GM21528 (cell line): ENCODE data around the gene MCM10.

ENCODE experiments used
- ATAC-seq: cut with Tn5 transposase; IDR thresholded peaks from one replicate; pipeline ENCODE4 v1.9.1; 2021; ENCODE audit warnings: mild to moderate bottlenecking, moderate library complexity; ENCODE audit not compliant: unreplicated experiment, low FRiP score

MCM10 gene

DNA sequence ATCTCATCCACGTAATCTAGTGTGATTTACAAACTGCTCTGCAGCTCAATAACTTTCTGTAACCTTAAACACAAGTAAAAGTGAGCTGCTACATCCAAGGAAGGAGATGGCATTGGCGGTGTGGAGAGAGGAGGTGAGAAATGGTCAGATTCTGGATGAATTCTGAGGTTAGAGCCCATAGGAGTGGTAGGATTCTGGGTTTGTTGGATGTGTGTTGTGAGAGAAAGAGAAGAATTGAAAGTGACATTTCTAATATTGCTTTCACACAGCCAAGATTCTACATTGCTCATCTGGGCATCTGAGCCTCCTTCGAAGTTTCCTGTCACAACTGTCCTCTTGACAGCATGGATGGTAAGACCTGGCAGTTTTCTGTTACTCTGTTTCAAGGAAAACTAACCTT, 2.5 kb downstream of the MCM10 start:
- ATAC-seq = no peak

DNA sequence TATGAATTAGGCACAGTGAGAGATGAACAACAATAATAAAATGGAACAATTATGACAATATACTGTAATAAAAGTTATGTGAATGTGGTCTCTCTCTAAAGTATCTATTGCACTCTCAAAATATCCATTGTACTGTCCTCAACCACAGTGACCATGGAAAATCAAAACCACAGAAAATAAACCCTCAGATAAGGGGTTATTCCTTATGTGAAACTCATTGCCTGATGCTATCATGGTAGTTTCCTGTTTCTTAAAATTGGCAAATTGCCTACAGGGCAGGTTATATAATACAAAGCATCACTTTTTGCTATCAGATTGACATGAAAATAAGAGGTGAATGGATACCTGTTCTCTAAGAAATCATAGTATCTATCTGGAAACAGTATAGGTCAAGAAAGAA, 3.8 kb downstream of the MCM10 start:
- ATAC-seq = no peak

DNA sequence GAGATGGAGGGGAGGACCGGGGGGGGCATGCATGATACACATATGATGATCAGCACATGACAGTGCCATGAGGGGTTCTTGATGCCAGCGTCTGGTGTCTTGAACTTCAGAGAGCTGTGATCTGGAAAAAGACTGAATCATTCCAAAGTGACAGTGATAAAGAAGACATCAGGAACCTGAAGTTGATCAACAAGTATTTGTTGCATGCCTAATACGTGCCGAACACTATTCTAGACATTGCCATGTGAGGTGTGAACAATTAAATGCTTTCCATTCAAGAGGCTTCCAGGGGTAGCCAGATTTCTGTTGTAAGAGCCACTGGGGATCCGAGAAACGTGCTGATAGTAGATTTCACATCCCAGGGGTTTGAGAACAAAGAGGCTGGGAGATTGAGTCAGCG, 6.2 kb downstream of the MCM10 start:
- ATAC-seq = no peak

DNA sequence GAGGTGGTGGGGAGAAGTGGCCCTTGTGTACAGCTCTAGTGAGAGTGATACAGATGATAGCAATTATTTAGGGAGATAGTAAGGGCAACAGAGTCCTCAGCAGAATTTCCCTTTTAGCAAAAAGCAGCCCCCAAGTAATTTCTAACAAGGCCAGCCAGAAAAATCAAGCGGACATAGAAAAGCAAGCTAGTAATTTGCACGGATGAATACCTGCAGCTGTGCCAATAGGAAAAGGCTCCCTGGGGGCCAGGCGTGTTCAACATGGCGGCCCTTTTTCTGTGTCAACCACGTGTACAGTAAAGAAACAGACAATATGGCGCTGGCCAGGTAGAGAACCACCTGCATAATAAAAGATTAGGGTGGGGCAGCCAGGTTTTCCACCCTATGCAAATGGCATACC, 7.4 kb downstream of the MCM10 start:
- ATAC-seq = no peak

DNA sequence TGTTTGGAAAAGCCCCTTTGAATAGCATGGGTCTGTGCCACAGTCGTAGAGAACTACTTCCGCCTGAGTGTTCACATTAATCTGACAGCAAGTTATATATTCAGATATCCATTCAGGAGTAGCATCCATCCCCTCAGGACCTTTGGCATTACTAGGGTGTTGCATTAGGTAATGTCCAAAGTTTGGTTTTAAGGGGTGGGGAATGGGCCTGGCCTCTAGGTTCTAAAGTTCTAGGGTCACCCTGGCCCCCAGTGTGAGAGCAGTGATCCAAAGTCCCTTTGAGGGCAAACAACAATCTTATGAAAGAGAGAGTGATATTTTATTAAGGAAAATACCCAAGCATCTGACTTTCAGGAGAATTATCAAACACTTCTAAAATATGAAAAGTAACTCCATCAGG, 12.3 kb downstream of the MCM10 start:
- ATAC-seq = no peak

DNA sequence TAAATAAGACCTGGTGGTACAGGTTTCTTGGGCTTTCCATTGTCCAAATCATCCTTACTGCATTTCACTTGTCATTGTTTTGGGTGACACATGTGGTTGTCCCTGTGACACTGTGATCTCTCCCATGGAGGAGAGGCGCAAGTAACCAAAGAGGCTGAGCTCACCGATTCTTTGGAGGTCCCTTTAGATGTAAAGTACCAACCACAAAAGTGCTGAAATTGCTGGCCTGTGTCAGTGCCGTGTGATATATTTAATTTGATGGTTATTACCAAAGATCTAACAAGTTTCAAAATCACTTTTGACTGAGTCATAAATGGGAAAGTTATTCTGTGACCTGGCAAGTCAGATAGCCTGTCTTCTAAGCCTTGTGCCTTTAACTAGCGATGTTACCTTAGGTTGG, 19.4 kb downstream of the MCM10 start:
- ATAC-seq = no peak

DNA sequence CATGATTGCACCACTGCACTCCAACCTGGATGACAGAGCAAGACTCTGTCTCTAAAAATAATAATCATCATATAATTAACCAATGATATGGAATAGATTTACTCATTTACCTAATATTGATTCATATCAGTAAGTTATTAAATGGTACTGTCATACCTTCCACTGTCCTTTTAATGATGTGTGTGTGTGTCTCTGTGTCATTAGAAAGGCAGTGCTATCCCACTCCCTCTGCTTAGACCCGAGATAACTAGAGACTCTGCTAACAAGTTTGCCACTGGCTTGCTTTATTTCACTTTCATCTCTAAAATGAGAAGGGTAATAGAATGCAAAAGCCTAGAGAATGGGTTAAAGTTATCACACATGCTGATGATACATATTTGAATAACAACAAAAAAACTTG, 21.1 kb downstream of the MCM10 start:
- ATAC-seq = no peak

DNA sequence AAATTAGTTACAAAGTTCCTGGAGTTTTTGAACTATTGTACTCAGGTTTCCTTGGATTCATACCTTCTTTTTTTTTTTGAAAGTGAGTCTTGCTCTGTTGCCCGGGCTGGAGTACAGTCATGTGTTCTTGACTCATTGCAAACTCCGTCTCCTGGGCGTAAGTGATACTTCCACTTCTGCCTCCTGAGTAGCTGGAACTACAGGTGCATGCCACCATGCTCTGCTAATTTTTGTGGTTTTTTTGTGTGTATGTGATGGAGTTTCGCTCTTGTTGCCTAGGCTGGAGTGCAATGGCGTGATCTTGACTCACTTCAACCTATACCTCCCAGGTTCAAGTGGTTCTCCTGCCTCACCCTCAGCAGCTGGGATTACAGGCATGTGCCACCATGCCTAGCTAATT, 22.3 kb downstream of the MCM10 start:
- no peak for ATAC-seq

DNA sequence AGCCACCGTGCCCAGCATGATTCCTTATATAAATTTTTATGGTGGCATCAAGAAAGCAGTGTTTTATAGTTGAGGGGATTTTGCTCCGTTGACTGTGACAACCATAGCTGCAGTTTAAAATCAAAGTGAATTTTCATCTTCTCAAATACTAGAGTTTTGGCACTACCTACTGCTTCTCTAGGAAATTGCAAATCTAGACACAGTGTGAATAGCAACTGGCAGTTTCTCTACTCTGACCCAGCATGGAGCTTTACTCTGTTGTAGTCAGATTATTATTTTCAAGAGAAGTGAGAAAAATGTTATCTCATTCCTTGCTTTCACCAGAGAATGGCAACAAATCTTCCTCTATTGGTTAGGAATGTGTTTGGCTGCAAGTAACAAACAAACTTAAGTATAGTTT, 22.9 kb downstream of the MCM10 start:
- ATAC-seq = no peak

DNA sequence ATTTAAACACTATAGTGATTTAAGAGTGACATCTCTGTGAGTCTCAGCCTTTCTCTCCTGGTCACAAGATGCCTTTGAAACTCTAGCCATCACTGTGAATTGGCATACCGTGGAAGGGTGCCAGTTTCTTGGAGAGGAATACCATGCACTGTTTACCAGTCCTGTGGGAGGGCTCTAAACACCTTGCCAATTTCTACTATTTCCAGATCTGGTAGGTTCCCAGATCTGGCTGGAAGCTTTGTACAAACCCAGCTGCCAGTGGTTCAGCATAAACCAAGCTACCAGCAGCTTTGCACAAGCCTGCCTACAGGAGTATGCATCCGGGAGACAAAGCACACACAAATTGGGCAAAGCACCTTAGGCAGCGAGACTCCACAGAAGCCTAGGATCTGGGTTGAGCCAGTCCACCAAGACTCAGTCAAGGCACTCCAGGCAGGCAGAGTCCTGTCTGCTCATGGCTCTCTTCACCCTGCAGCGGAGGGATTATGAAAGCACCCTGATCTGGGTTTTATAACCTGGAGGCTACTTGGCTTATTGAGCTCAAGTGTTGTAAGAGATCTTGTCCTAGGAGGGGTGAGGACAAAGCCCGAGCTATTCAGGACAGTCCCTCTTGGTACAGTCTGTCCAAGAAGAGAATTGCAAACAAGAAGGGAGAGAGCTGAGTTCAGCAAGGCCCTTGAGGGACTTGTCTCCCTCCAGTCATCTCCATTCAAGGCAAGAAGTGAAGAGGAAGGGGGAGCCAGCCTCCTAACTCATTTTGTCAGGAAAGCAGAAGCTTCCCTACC, 23.6 kb downstream of the MCM10 start:
- ATAC-seq = no peak

DNA sequence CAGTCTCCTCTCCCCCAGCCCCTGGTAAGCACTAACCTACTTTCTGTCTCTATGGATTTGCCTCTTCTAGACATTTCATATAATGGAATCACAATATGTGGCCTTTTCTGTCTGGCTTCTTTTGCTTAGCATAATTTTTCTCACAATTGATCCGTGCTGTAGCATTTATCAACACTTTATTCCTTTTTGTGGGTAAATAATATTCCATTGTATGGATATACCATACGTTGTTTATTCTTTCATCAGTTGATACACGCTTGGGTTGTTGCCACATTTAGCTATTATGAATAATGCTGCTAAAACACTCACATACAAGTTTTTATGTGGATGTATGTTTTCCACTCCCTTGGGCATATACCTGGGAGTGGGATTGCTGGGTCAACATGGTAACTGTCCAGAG, 25.8 kb downstream of the MCM10 start:
- no peak for ATAC-seq

DNA sequence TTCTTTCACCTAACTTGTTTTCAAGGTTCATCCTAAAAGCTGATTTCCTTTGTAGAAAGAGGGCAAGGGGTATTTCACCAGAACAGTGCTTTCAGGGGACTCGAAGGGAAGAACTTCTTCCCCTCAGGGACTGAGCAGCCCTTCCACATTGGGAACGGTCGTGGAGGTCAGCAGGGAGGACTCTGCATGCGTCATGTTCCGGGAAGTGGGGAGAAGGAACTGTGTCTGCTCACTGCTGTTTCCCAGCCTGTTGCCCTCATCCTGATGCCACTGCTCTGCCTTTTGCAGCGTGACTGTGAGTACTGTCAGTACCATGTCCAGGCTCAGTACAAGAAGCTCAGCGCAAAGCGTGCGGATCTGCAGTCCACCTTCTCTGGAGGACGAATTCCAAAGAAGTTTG, 27.2 kb downstream of the MCM10 start:
- ATAC-seq = no peak

DNA sequence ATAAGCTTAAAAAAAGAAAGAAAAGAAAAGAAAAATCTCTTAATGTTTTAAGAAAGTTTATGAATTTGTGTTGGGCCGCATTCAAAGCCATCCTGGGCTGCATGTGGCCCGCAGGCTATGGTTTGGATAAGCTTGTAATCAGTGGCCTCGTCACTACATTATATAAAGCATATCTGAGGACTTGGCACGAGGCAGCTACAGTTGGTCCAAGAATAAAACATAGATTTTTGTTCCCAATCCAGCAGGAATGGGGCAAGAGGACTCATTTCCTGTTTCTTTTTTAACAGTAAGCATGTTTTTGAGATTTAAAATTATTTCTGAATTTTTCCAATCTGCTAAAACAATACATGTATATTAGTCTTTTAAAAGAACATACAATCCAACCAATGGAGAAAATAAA, 28.6 kb downstream of the MCM10 start:
- no peak for ATAC-seq

DNA sequence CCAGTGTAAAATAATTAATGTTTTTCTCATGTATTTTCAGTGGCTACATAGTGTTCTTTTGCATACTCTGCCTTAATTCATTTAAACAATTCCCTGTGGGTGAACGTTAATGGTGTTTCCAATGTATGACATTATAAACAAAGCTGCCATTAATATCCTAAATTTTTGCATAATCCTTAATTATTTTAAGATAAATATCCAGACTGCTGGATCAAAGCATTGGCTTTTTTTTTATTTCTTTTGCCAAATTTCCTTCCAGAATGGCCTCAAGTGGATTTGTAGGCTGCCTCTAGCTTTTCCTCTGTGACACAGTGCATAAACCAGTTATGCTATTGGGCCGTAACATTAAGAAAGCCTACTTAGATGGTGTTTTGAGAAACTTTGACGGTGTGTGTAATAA, 29.5 kb downstream of the MCM10 start:
- ATAC-seq = no peak

DNA sequence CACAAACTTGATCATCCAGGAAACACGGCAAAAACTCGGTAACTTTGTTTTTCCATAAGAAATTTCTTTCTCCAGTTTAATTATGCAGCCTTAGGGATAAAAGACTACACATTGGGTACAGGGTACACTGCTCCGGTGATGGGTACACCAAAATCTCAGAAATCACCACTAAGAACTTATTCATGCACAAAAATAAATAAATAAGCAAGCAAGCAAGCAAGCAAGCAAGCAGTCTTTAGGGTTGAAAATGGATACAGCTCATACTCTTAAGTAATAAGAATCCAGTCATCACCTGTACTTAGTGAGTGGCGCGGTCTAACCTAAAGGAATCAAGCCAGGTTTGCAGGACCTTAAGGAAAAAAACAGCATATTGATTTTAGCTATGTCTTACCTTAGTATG, 30.0 kb downstream of the MCM10 start:
- ATAC-seq = no peak

DNA sequence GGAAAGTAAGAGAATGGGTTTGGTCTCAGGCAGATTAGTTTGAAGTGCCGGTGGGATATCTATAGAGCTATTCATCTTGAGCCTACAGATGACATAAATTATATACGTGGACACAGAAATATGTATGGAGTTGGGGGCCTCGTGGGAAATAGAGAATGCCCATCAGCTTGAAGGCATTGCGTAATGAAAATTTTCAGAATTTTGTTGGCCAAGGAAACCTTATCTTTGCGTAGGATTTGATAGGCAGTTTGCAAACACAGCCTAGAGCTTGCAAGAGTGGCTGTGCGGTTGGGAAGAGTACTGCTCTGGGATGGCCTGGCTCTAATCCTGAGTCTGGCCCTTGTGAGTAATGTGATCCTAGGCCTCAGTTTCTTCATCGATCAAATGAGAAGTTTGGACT, 32.3 kb downstream of the MCM10 start:
- ATAC-seq = no peak

DNA sequence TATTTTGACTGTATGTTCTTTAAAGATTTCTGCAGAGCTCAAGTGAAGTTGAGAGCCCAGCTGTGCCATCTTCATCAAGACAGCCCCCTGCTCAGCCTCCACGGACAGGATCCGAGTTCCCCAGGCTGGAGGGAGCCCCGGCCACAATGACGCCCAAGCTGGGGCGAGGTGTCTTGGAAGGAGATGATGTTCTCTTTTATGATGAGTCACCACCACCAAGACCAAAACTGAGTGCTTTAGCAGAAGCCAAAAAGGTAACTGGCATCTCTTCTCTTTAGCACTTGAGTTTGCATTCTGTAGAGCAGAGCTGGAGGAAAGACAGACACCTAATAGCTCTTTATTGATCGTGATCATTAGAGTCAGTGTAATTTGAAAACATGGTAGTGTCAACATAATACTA, 33.7 kb downstream of the MCM10 start:
- no peak for ATAC-seq

DNA sequence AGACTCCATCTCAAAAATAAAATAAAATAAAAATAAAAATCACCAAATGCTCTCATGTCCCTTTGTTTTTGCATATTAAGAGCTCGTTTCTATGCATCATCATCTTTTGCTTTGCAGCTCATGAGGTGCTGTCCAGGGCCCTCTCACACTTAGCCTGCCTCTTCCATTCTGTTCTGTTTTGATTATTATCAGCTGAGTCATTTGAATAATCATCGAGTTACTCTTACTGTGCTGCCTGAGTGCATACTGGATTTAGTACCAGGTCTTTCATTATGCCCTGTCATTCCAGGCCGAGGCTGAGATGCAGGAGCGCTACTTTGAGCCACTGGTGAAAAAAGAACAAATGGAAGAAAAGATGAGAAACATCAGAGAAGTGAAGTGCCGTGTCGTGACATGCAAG, 39.8 kb downstream of the MCM10 start:
- no peak for ATAC-seq

DNA sequence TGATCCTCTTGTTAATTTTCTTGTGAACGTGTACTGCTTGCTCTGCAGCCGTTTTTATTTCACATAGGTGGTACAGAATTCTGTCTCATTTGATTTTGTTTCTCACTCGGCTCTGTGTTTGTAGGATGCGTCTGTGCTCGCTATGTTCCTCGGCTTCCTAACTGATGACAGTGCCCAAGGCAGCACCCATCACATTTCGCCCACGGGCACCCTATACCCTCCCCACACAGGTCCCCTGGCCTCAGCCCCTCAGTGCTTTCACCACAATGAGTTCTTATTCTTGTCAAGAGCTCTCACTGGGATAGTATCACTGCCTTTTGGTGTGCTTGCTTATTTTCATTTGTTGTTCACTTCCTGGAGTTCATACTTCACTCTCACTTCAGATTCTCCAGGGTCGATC, 44.7 kb downstream of the MCM10 start:
- no peak for ATAC-seq

DNA sequence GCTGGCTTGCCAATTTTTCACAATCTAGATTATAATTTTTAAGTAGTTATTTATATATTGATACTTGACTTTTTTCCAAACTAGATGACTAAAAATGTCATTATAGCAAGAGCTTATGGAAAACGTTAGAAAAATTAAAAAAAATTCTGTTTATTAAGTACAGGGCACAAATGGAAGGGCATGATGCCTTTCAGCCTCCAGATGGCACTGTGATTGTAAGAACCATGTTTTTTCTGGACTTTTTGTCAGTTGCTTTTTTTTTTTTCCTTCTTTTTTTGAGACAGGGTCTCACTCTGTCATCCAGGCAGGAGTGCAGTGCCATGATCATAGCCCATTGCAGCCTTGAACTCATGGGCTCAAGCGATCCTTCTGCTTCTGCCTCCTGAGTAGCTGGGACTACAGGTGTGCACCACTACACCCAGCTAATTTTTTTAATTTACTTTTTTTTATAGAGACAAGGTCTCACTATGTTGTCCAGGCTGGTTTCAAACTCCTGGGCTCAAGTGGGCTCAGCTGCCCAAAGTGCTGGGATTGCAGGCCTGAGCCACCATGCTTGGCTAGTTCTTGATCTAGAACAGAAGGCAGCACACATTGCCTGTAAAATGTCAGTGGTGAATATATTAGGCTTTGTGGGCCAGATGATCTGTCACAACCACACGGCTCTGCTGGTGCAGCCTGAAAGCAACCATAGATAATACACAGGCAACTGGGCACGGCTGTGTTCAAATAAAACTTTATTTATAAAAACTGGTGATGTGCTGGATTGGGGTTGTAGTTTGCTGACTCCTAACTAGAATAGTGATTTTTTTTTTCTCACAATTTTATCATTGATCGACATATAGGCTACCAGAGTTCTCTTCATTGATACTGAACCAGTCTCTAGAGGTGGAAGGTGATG, 45.4 kb downstream of the MCM10 start:
- ATAC-seq = no peak

DNA sequence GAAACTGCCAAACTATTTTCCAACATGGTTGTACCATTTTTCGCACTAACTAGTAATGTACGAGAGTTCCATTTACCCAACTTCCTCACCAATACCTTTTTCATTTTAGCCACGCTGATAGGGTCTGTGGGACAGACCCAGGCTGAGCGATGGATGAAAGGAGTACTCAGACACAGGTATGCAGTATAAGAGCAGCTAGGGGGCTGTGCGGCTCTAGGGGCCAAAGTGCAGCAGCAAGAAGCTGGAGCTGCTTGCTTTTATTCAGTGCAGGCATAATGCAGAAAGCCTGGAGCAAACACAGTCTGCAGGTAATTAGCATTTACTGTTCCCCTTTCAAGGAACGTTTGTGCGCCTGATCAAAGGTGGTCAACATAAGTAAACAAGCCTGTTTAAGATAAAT, 51.8 kb downstream of the MCM10 start:
- no peak for ATAC-seq

DNA sequence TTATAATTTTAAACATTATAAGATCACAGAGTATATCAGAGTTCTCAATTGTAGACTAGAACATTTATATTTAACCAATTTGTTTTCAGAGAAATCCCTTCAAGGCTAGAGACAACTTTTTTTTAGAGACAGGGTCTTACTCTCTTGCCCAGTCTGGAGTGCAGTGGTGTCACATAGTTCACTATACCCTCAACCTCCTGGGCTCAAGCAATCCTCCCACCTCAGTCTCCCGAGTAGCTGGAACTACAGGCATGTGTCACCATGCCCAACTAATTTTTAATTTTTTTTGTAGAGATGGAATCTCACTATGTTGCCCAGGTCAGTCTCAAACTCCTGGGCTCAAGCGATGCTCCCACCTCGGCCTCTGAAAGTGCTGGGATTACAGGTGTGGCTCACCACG, 57.5 kb downstream of the MCM10 start:
- no peak for ATAC-seq
